GM11168 (cell line): ENCODE measurements around the gene COX8A.
"Not testable (repeated sequence)": the region's sequence is repeated elsewhere in the genome, so short reads cannot be mapped to it uniquely, and the experiment has no call there.

ENCODE experiments used
- in situ Hi-C: fragments of 300-500 bp; cut with MboI; formaldehyde crosslinking; loops from one replicate; pipeline ENCODE4 v1.12.0; 2022; ENCODE audit warnings: low sequenced_read_pairs; ENCODE audit not compliant: unreplicated experiment

The COX8A gene

DNA sequence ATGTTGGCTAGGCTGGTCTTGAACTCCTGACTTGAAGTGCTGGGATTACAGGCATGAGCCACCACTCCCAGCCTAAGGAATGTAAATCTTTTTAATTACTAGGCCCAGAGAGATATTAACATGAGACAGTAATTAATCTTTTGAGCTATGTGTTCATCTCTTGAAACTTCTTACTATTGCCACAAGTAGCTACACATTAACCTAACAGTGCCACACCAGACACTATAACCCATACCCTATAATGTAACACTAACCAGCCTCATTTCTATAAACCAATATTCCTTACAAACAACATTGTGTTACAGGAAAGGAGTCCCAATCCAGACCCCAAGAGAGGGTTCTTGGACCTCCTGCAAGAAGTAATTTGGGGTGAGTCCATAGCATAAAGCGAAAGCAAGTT lies 8.0 kb upstream of the COX8A start:
- in situ Hi-C loops = no loop called here

GRCh38 chr11:63969461-63969860 lies 5.0 kb upstream of the COX8A start:
- in situ Hi-C loops = no loop called here

DNA sequence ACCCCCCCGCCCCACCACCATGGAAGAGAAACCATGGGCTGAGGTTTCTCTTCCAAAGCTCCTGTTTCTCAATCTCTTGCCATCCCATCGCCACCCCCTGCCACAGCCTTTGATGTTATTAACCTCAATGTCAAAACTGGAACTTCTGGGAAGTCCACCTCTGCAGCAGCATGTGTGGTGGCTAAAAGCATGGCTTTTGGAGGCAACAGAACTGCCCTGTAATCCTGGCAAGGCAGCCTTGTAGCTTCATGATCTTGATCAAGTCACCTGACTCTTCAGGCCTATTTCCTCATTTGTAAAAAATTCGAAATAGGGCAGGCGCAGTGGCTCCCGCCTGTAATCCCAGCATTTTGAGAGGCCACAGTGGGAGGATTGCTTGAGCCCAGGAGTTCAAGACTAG lies 3.5 kb upstream of the COX8A start:
- in situ Hi-C loops = no loop called here

- in situ Hi-C loops = not testable (repeated sequence)
Observed at GRCh38 chr11:63973912-63974258, 535 bp upstream of the COX8A start.

GRCh38 chr11:63978551-63979239 lies 4.3 kb downstream of the COX8A start:
- in situ Hi-C loops = no loop called here

GRCh38 chr11:63979426-63979825 lies 5.0 kb downstream of the COX8A start:
- in situ Hi-C loops = no loop called here

GRCh38 chr11:63985812-63986155 lies 11.4 kb downstream of the COX8A start:
- in situ Hi-C loops = no loop called here

DNA sequence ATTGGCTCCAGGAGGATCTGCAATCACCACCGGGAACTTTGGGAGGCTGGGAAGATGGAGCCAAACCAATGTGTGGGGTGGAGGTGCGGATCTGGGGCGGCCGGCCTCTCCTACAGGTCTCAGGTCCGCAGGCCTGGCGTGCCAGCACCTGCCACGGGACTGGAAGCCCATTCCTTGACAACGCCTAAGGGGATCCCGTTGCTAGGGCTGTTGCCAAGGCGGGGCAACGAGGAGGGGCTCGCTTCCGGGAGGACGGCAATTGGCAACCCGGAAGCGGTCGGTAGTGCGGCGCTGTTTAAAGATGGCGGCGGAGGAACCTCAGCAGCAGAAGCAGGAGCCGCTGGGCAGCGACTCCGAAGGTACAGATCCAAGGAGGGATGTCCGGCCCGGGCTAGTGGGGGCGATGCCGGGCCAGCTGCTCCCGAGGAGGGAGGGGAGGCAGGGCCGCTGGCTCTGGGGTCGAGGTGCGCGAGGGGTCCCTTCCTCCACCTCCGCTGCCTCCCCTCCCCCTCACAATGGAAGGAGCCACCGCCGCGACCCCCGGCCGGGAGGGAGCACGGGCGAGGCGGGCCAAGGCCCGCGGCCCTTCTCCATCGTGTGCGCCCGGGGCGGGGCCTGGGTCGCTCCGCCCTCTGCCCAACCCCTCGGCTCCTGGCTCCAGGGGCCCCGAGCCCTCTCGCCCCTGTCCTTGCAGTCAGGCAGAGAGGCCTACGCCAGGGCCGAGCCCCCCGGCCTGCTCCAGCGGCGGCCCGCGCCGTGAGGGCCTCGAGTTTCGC lies 11.9 kb downstream of the COX8A start, which contains the start of gene OTUB1:
OTUB1 (plus strand) TSS at position 283 of the 776 bp plus-strand sequence; CDS start at position 302, 19 bp downstream.
- in situ Hi-C loops = no loop called here

DNA sequence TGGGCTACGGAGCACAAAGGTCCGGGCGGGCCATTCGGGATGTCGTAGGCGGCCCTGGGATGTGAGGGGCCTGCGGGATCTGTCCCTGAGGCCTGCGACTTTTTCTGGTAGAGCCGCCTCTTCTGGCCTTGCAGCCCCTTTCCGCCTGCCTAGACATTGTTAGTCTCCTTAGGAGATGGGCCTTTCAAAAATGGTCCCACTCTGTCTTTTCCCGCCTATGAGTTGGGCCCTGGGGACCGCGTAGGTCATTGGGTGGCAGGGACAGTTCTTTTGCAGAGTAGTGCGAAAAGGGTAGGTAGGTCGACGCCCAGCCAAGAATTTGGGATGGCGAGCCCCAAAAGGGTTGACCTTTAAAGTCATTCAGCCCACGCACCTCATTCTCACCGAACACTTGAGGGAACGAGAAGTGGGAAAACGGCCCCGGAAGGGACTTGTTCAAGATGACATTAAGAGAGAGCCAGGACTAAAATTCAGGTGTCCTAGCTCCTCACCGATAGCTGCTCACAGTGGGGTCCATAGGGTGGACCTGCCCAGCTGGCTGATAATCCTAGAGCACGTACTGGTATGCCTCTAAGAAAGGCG lies 12.6 kb downstream of the COX8A start:
- in situ Hi-C loops = no loop called here

- in situ Hi-C loops = loop anchor here (5.0 kb wide), 1 partner anchor 166 kb away; no protein-coding TSS in a partner anchor
Observed at GRCh38 chr11:63991558-63991957, 17.1 kb downstream of the COX8A start.

GRCh38 chr11:63993100-63993499 lies 18.7 kb downstream of the COX8A start:
- in situ Hi-C loops = loop anchor here (5.0 kb wide), 1 partner anchor 164 kb away; no protein-coding TSS in a partner anchor

- in situ Hi-C loops = loop anchor here (5.0 kb wide), 1 partner anchor 163 kb away; no protein-coding TSS in a partner anchor
Observed at GRCh38 chr11:63993993-63994392, 19.6 kb downstream of the COX8A start.

GRCh38 chr11:63996512-63996911 lies 22.1 kb downstream of the COX8A start:
- in situ Hi-C loops = no loop called here

GRCh38 chr11:63997104-63997700 lies 22.8 kb downstream of the COX8A start:
- in situ Hi-C loops = no loop called here

DNA sequence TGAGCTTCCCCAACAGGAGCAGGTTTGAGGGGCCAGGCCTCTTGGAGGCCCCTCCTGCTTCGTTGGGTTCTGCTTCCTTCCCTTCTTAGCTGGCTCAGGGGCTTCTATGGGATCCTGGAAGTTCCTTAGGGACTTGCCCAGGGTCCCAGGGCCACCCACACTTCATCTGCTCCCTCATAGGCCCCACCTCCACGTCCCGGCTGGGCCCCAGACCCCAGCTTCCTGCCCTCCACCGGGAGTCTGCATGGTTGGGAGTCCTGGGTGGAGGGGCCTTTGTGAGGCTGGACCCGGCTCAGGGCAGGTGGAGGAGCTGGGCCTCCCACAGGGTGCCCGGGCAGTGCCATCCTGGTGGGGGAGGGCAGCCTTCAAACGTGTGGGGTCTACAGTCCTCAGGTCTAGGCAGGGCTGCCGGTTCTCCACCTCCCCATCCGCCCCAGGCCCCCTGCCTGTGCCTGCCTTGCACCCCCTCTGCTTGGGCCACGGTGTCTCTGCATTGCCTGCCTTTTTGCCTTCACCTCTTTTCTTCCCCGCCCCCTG lies 23.4 kb downstream of the COX8A start:
- in situ Hi-C loops = no loop called here

DNA sequence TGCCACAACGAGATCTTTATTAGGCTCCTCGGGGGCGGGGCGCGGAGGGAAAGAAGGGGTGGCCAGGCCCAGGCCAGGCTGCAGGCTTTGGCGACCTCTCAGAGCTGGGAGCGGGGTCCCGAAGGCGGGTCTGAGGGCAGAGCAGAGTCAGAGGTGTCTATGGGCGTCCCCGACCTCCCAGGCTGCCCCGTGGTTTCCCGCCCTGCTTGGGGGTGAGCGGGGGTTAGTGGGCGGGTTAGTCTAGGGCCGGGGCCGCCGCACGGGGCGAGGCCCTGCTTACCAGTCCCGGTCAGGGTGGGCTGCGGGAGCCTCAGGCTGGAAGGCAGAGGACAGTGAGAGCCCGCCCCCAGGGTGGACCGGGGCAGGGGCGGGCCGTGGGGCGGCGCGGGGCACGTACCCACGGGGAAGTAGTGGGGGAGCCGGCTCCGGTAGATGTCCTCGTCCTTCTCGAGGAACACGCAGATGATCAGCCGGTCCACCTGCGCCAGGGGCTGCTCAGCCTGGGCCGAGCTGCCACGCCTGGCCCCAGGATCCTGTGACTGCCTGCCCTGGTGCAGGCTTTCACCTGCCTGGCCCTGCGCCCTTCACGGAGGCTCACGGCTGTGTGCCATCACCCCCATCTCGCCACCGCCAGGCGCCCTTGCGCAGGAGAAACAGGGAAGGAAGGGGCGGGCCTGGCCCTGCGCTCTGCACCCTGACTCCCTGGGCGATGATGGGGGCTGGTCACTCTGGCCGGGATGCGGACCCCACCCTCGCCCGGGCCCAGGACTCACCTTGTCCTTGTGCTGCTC lies 24.3 kb downstream of the COX8A start:
- in situ Hi-C loops = no loop called here

DNA sequence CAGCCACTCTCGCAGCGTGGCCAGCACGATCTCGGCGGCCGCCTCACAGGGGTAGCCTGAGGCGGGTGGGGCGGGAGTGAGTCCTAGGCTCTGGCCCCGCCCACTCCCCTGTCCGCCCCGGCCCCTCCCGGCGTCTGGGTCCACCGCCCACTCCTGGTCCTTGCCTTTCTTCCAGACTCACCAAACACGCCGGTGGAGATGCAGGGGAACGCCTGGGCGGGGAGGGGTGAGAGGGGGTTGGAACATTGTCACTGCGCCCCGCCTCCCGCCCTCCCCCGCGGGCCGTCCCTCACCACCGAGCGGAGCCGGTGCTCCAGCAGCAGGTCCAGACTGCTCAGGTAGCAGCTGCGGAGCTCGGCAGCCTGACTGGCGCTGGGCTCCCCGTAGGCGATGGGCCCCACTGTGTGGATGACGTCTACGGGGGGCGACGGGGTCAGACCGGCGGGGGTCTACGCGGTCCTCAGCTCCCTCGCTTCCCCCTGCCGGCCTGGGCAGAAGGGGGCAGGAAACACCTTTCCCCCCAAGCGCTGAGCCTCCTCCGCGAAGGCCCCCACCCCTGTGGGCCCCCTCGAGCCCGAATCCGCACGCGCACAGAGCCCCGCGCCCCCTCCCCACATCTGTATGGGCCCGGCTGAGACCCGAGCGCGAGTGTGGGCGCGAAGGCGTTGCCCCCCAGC lies 25.1 kb downstream of the COX8A start:
- in situ Hi-C loops = no loop called here

DNA sequence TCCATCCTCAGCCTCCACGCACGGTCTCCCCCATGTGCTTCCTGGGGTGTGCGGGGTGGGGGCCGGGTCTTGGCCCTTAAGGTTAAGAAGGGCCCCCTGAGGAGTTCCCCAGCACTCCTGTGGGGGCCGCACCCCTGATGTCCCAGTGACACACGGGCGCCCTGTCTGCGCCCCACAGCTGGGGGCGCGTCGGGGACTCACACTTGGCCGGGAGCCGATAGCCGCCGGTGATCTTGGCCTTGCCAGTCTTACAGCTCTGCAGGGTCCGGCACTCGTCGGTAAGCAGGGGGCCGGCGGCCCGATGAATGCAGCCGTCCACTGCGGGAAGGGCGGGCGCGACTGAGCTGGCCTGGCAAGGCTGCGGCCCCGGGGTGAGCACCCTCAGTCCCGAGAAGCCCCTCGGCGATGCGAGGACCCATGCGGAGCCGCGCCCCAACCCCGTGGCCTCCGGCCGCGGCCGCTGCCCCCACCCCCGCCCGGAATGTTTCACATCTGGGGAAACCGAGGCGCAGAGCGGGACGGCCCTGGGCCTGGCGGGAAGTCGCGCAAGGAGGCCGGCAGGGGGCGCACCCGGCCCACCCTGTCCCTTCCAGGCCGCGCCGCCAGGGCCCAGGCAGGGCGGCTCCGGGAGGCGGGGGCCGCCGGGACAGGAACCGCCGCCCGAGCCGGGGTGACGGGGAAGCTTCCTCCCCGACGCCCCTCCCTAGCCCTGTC lies 25.8 kb downstream of the COX8A start:
- in situ Hi-C loops = no loop called here
